NB4 (cell line): ENCODE data around the gene CNTN5.

Experiments
- CTCF ChIP-seq: IDR thresholded peaks from one replicate; pipeline ENCODE4 v1.5.1; 2012; ENCODE audit warnings: low read depth, low read length
- MAX ChIP-seq: IDR thresholded peaks from 2 replicates; pipeline ENCODE4 v1.6.1; 2011; ENCODE audit warnings: low read depth, low read length
- POLR2A ChIP-seq: IDR thresholded peaks from 2 replicates; pipeline ENCODE4 v1.6.1; 2011; ENCODE audit warnings: mild to moderate bottlenecking; ENCODE audit not compliant: insufficient read length; ENCODE audit errors: extremely low read depth

GRCh38 chr11:99240192-99241030 is 219.7 kb downstream of the CNTN5 start:
- no peak for TF ChIP-seq CTCF
- TF ChIP-seq POLR2A: no peak
- TF ChIP-seq MAX: no peak
